IPS DF 19.7 (cell line): ENCODE data around the gene FAM187B.
"Not testable (repeated sequence)": the region's sequence is repeated elsewhere in the genome, so short reads cannot be mapped to it uniquely, and the experiment has no call there.

Source experiments
- DNase-seq: peaks from one replicate; pipeline ENCODE4 v3.0.0-alpha.2; 2013; ENCODE audit warnings: low read depth, low spot score

FAM187B gene

DNA sequence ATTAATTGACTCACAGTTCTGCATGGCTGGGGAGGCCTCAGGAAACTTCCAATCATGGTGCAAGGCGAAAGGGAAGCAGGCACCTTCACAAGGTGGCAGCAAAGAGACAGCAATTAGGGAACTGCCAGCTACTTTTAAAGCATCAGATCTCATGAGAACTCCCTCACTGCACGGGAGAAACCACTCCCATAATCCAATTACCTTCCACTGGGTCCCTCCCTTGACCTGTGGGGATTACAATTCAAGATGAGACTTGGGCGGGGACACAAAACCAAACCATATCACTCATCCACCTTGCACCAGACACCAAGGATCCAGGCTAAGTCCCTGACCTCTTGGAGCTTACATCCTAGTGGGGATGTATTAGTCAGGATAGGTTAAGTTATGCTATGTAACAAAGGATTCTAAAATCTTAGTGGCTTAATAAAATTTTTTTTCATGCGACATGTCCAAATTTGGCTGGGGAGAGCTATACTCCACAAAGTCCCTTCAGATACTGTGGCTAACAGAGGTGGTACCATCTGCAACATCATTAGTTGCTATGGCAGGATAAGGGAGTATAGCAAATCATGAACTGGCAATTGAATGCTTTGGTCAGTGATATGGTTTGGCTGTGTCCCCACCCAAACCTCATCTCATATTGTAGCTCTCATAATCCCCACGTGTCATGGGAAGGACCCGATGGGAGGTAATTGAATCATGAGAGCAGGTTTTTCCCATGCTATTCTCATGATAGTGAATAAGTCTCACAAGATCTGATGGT is 8.3 kb upstream of the FAM187B start:
- DNase-seq: no peak

GRCh38 chr19:35232912-35233311 is 4.4 kb upstream of the FAM187B start:
- no peak for DNase-seq

GRCh38 chr19:35231956-35232645 is 3.6 kb upstream of the FAM187B start:
- no peak for DNase-seq

GRCh38 chr19:35229601-35230000 is 1.1 kb upstream of the FAM187B start:
- no peak for DNase-seq

DNA sequence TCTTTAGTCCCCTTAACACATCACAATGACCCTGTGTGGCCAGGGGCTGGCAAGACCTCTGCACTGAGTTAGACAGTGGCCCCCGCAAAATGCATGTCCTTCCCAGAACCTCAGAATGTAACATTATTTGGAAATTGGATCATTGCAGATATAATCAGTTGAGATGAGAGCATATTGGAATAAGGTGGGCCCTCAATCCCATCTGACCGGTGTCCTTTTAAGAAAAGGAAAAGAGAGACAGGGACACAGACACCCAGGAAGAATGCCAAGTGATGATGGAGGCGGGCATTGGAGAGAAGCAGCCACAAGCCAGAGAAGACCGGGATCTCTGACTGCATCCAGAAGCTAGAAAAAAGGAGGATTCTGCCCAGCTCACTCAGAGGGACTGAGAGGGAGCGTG is 1.8 kb downstream of the FAM187B start:
- no peak for DNase-seq

DNA sequence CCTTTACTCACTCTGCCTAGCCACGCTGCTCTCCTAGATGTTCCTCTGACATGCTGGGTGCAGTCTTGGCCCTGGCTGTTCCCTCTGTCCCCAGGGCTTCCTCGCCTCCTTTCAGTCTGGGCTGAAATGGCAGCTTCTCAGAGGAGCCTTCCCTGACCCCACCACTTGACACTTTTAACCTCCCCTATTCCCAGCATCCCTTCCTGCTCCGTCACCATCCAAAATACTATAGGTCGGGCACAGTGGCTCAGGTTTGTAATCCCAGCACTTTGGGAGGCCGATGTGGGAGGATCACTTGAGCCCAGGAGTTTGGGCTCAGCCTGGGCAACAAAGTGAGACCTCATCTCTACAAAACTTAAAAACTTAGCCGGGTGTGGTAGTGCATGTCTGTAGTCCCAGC is 2.6 kb downstream of the FAM187B start:
- DNase-seq: no peak

DNA sequence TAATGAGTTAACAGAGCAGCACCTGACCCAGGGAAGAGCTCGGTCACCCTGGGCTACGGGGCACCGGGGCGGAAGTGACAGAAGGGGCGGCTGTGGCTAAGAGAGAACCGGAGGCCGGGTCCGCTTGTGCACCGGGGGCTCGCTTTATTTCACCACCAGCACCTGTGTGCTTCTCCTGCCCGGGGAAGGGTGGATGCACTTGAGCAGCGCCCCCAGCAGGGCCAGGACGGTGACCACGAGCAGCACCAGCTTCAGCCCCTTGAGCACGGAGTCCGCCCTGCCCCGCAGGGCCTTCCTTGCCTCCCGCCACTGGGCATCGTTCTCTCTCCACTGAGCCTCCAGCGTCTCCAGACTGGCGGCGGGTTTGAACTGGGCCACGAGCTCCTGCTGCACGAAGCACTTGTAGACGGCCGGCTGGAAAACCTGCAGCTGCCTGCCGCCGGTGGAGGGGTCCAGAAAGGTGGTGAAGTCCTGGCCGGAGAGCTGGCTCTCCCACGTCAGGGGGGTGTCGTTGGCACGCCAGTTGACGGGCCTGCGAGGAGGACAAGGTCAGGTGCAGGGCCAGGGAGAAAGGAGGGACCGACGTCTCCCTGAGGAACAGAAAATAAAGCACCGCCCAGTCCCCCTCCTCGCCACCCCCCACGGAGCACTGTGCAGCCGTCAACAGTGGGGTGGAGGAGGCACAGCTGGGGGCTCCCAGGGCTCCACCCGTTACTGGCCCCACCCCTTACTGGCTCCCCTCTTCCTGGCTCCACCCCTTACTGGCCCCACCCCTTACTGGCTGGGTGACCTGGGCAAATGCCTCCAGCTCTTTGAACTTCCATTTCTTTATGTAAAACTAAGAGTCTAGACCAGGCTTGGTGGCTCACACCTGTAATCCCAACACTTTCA is 3.6 kb downstream of the FAM187B start:
- no peak for DNase-seq

GRCh38 chr19:35223862-35224505 is 4.6 kb downstream of the FAM187B start:
- no peak for DNase-seq

DNA sequence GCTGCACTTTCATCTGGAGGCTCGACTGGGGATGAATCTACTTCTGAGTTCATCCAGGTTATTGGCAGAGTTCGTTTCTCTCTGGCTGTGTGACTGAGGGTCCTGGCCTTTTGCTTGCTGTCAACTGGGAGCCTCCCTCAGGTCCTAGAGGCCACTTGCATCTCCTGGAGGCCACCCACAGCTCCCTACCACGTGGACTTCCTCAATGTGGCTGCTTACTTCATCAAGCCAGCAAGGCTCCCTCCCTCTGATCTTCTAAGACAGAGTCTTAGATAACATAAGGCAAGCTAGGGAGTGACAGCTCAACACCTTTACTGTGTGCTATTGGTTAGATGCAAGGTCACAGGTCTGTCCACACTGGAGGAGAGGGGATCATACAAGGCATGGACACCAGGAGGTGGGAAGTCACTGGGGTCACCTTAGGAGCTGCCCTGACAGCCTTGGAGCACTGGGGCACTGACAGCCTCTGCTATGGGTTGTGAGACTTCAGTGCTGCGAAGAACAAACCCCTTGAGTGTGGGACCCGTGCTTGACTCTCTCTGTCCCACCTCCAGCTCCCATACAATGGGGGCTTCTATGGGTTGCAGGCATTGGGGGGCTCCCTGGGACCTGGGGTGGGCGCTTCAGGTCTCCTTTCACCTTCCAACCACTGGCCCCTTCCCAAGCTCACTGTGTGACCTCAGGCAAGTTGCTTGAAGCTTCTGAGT is 5.3 kb downstream of the FAM187B start:
- DNase-seq: no peak

- DNase-seq: no peak
Measured at GRCh38 chr19:35222373-35223015, 6.0 kb downstream of the FAM187B start.

GRCh38 chr19:35220973-35221590 is 7.5 kb downstream of the FAM187B start:
- DNase-seq: not testable (repeated sequence)

DNA sequence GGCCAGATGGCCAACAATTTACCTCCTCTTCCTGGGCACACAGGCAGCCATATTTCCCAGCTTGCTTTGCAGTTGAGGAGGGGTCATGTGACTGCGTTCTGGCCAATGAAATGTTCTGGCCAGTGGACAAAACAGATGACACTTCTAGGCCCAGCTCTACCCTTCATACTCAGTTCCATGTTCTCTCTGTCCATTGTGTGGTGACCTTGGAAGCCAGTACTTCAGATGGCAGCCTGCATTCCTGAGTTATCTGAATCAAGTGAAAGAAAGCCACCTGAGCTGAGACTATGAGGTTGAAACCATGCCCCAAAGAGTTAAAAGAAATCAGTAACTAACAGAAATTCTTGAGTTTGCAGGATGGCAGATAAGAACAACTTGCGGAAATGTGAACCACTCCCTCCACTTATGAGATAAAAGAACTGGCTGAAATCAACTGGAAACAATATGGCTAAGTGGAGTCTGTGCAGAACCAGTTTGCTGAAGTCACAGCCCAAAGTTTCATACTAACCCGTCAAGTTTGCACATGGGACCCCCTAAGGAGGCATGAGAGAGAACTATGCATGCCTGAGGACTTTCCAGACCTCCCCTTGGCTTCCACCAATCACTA is 8.1 kb downstream of the FAM187B start:
- DNase-seq: no peak

DNA sequence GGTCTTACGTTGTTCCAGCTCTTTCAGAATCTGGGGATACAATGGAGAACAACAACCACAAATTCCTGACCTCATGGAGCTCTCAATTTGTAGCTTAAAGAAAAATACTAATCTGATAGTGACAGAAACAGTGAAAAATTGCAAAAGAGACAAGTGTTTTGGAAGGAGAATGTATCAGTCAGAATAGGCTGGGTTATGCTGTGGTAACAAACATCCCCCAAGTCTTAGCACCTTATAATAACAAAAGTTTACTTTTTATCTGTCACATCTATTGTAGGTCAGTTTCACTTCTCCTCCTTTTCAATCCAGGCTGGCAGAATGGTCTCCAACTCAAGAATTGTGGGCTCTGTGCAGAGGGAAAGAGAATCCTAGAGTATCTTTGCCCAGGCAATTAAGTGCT is 9.5 kb downstream of the FAM187B start:
- DNase-seq: no peak

- no peak for DNase-seq
Measured at GRCh38 chr19:35217649-35217990, 10.9 kb downstream of the FAM187B start.

DNA sequence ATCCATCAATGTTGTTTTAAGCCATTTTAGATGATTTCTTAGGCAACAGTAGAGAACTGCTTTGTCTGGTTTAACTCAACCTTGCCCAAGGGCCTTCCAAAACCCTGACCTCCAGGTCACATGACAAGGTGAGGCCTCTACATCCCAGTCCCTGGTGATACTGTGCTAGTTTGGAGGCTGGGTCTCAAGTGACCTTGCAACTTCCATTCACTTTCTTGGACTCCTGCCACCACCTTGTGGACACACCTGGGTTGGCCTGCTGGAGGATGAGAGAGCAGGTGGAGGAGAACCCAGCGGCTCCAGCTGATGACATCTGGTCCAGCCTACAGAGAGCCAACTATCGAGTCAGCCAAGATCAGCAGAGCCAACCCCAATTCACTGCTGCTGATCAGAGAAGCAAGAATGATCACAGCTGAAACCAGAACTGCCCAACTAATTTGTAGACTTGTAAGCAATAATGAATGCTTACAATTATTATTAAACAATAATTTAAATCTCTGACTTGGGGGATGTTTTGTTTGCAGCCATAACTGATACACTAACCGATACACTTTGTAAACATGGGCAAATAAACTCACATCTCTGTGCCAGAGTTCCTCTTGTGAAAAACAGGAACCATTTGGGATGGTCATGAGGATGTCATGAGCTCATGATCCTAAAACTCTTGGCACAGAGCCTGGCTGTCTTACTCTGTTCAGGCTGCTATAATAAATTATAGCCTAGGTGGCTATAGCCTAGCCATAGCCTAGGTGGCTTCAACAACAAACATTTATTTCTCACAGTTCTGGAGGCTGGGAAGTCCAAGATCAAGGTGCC is 11.5 kb downstream of the FAM187B start:
- no peak for DNase-seq

- DNase-seq: no peak
Measured at GRCh38 chr19:35216016-35216832, 12.3 kb downstream of the FAM187B start.

- no peak for DNase-seq
Measured at GRCh38 chr19:35214766-35215422, 13.6 kb downstream of the FAM187B start.
